H1 (cell line): ENCODE results near the gene DYNC1LI1. TPM values are rescaled to one million over a fixed set of nuclear protein-coding genes. Genes with fewer than 3 reads are reported as not detected.

ENCODE experiments used
- CBX8 ChIP-seq: fragments of 300-800, 300-1000 bp; sonication (generic); IDR thresholded peaks from 2 replicates; pipeline ENCODE4 v1.7.1; 2016; ENCODE audit warnings: low read depth, low read length, borderline replicate concordance
- CHD7 ChIP-seq: fragments of 300-600 bp; sonication (generic); IDR thresholded peaks from 2 replicates; pipeline ENCODE4 v1.7.1; 2012; ENCODE audit warnings: low read length, moderate library complexity, mild to moderate bottlenecking, inconsistent platforms; ENCODE audit not compliant: insufficient replicate concordance
- EZH2 ChIP-seq: fragments of 200-600 bp; sonication (generic); IDR thresholded peaks from 2 replicates; pipeline ENCODE4 v1.7.1; 2012; ENCODE audit warnings: low read depth, mild to moderate bottlenecking, moderate library complexity, low read length, inconsistent platforms; ENCODE audit not compliant: severe bottlenecking
- JUN ChIP-seq: IDR thresholded peaks from 2 replicates; pipeline ENCODE4 v1.6.1; 2011; ENCODE audit warnings: low read depth, mild to moderate bottlenecking, improper control_type of control experiment, low read length
- MAFK ChIP-seq: IDR thresholded peaks from 2 replicates; pipeline ENCODE4 v1.6.1; 2012; ENCODE audit warnings: low read depth, mild to moderate bottlenecking, improper control_type of control experiment, low read length
- POU5F1 ChIP-seq: IDR thresholded peaks from 2 replicates; pipeline ENCODE4 v1.6.1; 2011; ENCODE audit warnings: low read depth, mild to moderate bottlenecking, low read length, moderate library complexity
- SIX5 ChIP-seq: IDR thresholded peaks from 2 replicates; pipeline ENCODE4 v1.6.1; 2011; ENCODE audit warnings: mild to moderate bottlenecking, low read depth, low read length
- SUZ12 ChIP-seq: fragments of 200-600 bp; sonication (generic); IDR thresholded peaks from 2 replicates; pipeline ENCODE4 v1.6.1; 2012; ENCODE audit warnings: mild to moderate bottlenecking, inconsistent platforms, low read length, moderate library complexity, mixed read lengths
- ZNF274 ChIP-seq: IDR thresholded peaks from 2 replicates; pipeline ENCODE4 v1.7.0; 2012; ENCODE audit warnings: low read length, borderline replicate concordance; ENCODE audit errors: extremely low read depth
- polyA plus RNA-seq, 7 experiments: library from polyadenylated mRNA; depleted of rRNA in 3 of 7; stranded (reverse) in 5 of 7; unstranded in 2 of 7; fragments of >200 nt in 5 of 7; fragments of 200-250 nt in 2 of 7; gene quantifications; 1 replicate in 5 of 7; 2 replicates in 1 of 7; 4 replicates in 1 of 7; pipeline versions ENCODE4 v1.2.1 to v1.2.3, GENCODE V29; 2011 to 2013; ENCODE audit warnings: missing spikeins in 2 of 7, mixed read lengths in 2 of 7
- total RNA-seq: library from RNA; stranded (reverse); fragmentation: NEBNext Ultra II Directional; extraction: Animal tissue kit (Norgen Biotek cat#: 25700); gene quantifications from 2 replicates; pipeline ENCODE4 v1.2.1, GENCODE V29; 2021

The DYNC1LI1 gene
- total and polyA plus RNA-seq, 2 of the 8 experiments (the other 6 are each of a cell fraction or from before 2014, with no cell fraction given) = 13.6 to 45.1 TPM

GRCh38 chr3:32493437-32494414 lies 76.9 kb downstream of the DYNC1LI1 start (continued):
- TF ChIP-seq CHD7 = no peak
- TF ChIP-seq POU5F1 = no peak
- no peak for TF ChIP-seq EZH2
- TF ChIP-seq ZNF274 = no peak
- no peak for TF ChIP-seq MAFK
- TF ChIP-seq CBX8 = no peak
- TF ChIP-seq SIX5 = no peak
- TF ChIP-seq SUZ12 = no peak
- TF ChIP-seq JUN = no peak
